HG03103 (cell line): Measurements from ENCODE around the gene FBXL17.
"Not testable (repeated sequence)": the region's sequence is repeated elsewhere in the genome, so short reads cannot be mapped to it uniquely, and the experiment has no call there.

Experiments used
- ATAC-seq: cut with Tn5 transposase; IDR thresholded peaks from one replicate; pipeline ENCODE4 v1.9.1; 2021; ENCODE audit warnings: low read depth; ENCODE audit not compliant: unreplicated experiment

Gene FBXL17

GRCh38 chr5:108174286-108174685, 207.6 kb downstream of the FBXL17 start:
- ATAC-seq: no peak

GRCh38 chr5:108171759-108172158, 210.1 kb downstream of the FBXL17 start:
- ATAC-seq: no peak

DNA sequence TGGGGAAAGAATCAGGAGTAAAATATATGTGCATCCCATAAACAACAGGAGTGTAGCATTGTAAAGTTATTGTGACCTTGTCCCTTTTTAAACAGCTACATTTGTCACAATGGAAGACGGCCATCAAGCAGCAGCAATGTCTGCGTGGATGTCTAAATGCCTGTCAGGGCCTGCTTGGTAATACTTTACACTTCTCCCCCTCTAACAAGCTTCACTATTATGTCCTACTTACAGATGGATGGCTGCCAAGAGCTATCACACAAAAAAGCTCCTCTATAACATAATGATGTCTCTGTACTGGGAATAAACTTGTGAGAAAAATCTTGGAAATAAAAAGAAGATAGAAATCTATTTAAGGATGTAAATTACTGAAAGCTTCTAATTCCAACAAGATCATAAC, 213.0 kb downstream of the FBXL17 start:
- ATAC-seq: no peak

GRCh38 chr5:108167174-108167573, 214.7 kb downstream of the FBXL17 start:
- no peak for ATAC-seq

DNA sequence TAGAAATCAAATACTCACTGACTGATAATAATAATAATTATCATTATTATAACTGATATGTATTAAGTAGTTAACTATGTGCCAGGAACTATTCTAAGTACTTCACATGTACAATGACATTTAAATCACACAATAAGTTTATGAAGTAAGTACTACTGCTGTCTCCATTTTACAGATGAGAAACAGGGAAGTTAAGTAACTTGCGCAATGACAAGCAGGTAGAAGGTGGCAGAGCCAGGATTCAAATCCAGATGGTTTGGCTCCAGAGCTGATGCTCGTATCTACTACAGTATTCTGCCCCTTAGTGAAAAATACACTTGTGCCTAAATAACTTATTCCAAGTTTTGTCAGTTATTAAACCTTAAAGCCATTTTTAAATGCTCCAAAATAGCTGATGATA, 217.3 kb downstream of the FBXL17 start:
- no peak for ATAC-seq

DNA sequence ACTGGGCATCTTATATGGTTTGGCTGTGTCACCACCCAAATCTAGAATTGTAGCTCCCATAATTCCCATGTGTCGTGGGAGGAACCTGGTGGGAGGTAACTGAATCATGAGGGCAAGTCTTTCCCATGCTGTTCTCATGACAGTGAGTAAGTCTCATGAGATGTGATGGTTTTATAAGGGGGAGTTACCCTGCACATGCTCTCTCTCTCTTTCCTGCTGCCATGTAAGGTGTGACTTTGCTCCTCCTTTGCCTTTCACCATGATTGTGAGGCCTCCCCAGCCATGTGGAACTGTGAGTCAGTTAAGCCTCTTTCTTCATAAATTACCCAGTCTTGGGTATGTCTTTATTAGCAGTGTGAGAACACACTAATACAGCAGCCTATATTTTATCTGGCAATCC, 229.0 kb downstream of the FBXL17 start:
- not testable (repeated sequence) for ATAC-seq

DNA sequence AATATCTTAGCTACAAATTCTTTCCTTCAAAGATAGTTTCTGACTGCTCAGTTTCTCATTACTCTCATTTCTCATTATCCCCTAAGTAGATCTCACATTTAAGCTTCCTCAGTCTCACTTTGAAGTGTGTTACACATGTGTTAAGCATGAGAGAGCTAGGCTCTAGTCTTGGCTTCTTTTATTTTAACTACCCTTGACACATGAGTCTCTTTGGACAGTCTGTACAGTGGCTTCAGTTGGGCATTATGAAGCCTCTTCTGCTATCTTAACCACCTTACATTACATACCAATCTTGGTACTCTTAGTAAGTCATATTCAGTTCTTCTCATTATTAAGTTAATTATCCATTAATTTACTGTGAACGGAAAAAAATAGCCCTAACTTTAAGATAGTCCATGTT, 232.5 kb downstream of the FBXL17 start:
- no peak for ATAC-seq

DNA sequence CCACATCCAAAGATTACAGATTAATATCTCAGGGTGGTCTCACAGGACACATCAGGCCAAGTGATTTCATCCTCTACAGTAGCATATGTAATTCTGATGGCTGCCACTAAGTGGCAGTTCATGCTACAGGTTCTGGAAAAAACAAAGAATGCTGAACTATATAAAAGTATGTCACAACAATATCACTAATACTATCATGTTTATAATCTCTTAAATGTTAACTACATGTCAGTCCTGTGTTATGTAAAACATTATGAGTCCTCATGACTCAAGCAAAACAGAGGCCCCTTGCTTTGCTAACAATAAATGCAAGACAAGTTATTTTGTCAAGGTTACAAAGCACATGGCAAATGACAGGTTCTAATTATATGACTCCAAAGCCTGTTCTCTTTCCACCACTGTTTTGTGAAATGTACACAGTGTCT, 233.2 kb downstream of the FBXL17 start:
- peak; percentile 63 for ATAC-seq

GRCh38 chr5:108146222-108146621, 235.7 kb downstream of the FBXL17 start:
- ATAC-seq: no peak

DNA sequence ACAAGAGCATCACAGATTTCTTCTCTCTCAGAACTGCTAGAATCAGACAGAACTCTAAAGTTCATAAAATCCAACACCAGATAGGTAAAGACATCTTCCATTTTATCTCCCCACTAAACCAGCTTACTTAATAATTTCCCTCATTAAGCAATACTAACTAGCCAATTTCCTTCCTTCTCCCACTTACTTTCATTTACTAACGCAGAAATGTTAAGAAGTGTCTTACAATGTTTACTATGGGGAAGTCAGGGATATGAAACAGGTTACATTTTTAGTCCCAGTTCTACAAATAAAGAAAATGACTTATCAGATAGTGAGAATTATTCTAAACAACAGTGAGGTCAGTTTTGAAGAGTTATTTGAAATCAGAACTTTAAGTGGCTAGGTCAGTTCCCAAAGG, 236.5 kb downstream of the FBXL17 start:
- no peak for ATAC-seq

GRCh38 chr5:108144332-108144731, 237.6 kb downstream of the FBXL17 start:
- ATAC-seq: no peak

- no peak for ATAC-seq
Observed at GRCh38 chr5:108143581-108143980, 238.3 kb downstream of the FBXL17 start.

GRCh38 chr5:108141676-108142075, 240.2 kb downstream of the FBXL17 start:
- no peak for ATAC-seq

GRCh38 chr5:108136493-108136892, 245.4 kb downstream of the FBXL17 start:
- no peak for ATAC-seq

- no peak for ATAC-seq
Observed at GRCh38 chr5:108129129-108129528, 252.8 kb downstream of the FBXL17 start.

GRCh38 chr5:108125771-108126511, 256.0 kb downstream of the FBXL17 start:
- ATAC-seq: no peak

DNA sequence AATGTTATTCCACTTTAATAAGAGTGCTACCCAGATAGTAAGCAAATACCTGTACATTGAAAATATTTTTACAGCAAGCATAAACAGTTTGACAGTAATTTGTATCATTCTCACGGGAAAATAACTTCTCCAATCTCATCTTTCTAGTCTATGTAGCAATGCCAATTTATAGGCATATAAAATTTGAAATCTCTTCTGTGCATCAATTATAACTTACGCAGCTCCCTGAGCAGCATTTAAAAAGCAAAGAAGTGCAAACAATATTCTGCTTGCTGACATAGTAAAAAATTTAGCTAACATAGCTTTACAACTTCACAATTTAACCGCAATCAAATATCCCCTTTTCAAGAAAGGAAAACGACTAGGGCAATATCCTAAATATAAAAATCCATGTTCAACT, 257.3 kb downstream of the FBXL17 start:
- ATAC-seq: no peak

DNA sequence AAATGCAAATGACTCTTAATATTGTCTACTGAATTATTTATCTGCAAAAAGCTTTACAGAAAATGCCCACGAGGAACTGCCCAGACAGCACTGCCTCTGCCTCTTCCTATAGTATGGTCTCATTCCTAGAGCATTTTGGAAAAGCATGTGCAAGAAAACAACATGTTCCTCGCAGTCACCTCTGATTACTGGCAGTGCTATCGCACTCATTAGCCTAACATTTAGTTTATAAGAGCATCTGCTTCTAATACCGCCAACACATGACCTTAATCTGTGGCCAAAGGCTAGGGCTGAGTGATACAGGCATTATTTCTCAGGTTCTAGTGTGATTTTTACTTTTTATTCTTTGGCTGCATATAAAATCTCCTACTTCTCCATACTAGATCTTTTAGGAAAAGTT, 259.2 kb downstream of the FBXL17 start:
- no peak for ATAC-seq

DNA sequence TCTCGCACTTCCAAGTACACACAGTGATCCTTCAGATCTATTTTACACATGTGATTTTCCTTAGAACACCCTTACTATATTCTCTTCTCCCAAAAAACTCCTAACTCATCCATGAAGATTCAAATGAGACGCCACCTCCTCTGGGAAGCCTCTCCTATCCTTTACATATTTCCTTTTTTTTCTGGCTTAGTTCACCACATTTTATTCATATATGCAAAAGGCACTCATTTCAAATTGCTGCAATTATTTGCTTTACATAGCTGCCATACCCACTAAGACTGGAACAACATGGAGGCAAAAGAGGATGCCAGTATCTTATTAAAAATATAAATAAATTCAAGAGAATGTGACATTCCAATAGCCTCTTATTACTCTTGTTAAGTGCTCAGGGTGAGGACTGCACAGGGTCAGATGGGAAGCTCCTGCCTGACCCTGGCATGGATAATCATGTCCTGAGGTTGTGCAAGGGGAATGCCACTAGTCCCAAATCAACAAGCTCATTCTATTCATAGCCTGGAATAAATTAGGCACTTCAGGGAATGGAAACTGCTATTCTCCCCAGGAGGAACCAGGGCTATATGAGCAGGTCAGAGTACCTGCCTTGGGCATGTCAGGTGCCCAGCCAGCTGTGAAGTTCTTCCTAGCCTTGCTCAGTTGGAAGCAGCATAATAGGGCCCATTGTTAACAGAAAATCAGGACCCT, 262.9 kb downstream of the FBXL17 start:
- ATAC-seq: no peak

GRCh38 chr5:108115673-108116072, 266.2 kb downstream of the FBXL17 start:
- ATAC-seq: no peak

DNA sequence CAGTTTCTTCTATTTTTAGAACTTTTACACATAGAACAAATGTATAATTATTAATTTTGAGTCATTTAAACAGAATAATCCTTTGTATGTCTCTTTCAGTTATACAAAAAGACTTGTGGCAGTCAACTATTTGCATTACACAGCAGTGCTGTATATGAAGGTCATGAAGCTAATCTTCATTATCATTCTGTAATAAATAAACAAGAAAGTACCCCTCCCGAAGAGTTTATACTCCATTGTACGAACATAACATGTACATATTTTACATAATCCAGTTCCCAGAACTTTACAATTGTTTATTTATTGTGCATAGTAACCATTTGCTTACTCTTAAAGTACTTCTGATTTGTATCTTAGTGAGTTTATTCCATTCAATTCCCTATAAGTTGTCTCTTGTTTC, 267.9 kb downstream of the FBXL17 start:
- ATAC-seq: no peak

DNA sequence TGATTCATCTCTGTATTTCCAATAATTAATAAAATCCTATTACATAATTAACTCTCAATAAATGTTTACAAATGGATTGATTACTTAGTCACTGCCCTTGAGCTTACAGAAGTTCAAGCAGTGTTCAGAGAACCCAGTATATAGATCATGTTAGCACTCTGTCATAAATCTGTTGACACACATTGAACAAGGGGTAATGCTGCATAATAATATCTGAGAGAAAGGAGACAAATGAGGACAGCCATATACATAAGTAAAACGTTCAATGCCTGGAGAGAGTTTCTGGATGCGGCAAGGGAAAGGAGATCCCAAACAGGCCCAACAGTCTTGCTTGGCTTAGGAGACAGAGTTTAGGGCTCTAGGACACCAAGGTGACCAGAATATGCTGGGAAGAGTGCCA, 270.2 kb downstream of the FBXL17 start:
- no peak for ATAC-seq
